HG03354 (cell line): ENCODE measurements around the gene BSN.

Experiments used
- ATAC-seq: cut with Tn5 transposase; IDR thresholded peaks from one replicate; pipeline ENCODE4 v1.9.1; 2021; ENCODE audit warnings: mild to moderate bottlenecking; ENCODE audit not compliant: unreplicated experiment, poor library complexity, severe bottlenecking

The BSN gene

DNA sequence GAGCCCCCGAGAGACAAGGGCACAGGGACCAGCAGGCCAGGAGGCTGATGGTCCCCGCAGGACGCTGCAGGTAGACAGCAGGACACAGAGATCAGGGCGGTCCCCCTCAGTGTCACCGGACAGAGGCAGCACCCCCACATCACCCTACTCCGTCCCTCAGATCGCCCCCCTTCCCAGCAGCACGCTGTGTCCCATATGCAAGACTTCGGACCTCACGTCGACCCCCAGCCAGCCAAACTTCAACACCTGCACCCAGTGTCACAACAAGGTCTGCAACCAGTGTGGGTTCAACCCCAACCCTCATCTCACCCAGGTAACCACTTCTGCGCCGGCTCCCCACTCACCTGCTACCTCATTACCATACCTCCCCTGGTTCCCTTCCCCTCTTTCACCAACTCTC lies 70.8 kb downstream of the BSN start:
- no peak for ATAC-seq

GRCh38 chr3:49626101-49626581 lies 71.9 kb downstream of the BSN start:
- ATAC-seq: no peak

DNA sequence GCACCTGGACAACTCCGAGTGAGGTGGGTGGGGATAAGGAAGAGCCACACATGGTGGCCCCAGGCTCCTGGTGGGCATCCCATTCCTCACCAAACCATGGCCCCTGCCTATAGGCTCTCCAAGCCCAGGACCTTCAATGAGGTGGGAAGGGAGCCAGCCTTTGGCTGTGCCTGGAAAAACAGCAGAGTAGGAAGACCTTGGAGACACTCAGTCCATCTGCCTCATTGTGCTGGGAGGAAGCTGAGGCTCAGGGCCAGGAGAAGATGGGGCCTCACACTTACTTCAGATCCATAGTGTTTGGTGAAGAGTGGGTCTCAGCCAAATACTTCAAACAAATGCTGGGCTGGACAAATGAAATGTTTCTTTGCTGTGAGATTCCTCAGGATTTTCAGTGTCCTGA lies 72.5 kb downstream of the BSN start:
- ATAC-seq: no peak

GRCh38 chr3:49627634-49628033 lies 73.4 kb downstream of the BSN start:
- ATAC-seq: no peak

GRCh38 chr3:49628249-49628648 lies 74.0 kb downstream of the BSN start:
- ATAC-seq: no peak

- ATAC-seq: no peak
Measured at GRCh38 chr3:49629451-49629850, 75.2 kb downstream of the BSN start.

DNA sequence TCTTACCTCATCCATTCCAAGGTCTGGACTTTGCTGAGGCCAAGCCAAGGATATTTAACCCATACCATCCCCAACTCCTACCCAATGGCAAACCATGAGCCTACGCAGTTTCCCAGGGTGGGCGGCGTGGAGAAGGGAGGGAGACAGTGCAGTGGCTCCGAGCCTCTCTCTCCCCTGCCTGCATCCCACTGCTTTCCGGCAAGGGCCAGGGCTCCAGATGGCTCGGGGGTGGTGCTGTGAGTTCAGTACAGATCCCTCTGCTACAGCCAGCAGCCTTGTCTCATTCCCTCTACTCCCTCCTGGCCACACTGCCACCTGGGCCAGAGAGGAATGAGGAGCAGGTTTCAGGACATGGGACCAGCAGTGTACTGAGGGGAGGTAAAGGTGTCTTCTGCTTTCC lies 75.6 kb downstream of the BSN start:
- no peak for ATAC-seq

- no peak for ATAC-seq
Measured at GRCh38 chr3:49630784-49631183, 76.5 kb downstream of the BSN start.

DNA sequence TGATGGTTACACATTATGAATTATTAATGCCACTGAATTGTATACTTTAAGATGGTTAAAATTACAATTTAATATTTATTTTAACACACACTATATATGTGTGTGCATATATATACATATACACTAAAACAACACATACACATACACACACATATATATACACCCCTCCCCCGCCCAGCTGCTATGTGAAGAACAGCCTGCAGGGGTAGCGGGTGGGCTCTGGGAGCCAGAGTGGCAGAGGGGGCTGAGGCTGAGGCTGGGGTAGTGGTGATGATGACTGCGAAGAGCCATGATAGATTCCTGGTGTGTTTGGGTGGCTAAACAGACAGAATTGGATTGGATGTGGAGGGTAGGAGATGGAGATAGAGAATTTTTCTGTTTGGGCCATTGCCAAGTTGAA lies 80.5 kb downstream of the BSN start:
- ATAC-seq: no peak

DNA sequence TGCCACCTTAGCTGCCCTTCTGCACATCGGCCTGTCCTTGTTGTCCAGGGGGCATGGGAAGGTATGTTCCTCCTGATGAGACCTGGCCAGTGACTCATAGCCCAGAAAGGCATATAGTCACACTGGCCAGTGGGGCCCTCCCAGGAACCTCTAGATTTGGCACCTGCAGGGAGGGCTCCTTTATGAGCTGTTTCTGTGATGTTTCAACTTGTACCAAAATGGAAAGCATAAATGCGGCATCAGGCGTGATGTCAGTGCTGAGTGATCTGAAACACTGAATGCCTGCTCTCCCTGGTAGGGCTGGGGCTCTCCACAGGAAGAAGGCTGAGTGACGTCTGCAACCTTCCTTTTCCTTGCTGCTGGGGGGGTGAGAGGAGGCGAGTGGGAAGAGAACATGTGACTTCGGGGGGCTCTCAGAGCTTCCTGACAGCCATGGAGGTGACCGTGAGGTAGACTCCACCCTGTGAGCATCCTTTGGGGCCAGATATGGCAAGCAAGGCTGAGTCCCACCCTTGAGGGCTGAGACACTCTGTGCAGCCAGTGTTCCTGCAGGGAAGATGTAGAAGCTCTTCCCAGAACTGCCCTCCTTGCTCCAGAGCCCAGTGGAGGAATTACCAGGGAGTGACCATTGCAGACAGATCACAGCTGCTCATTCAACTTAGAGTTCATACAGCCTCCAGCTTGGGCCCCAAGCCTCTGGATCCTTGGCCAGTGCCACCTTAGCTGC lies 82.8 kb downstream of the BSN start:
- no peak for ATAC-seq

GRCh38 chr3:49638445-49638844 lies 84.2 kb downstream of the BSN start:
- ATAC-seq: no peak

DNA sequence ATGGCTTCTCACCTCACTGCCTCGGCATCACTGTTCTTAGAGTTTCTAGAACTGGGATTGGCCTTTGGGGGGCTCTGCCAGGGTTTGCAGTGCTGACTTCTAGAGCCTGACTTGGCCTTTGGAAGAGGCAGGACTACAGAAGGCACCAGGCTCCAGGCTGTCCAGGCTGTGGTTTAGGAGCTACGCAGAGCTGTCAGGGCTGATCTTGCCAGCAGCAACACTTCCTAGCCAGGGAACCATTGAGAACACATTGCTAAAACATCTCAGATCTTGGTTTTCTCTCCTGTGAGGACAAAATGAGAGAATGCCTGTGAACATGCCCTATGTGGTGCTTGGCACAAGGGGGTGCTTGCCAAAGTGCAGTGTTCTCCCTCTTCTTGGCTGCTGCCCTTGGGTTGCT lies 85.3 kb downstream of the BSN start:
- ATAC-seq: no peak

- no peak for ATAC-seq
Measured at GRCh38 chr3:49641292-49641691, 87.0 kb downstream of the BSN start.

GRCh38 chr3:49641921-49642707 lies 87.8 kb downstream of the BSN start:
- no peak for ATAC-seq

DNA sequence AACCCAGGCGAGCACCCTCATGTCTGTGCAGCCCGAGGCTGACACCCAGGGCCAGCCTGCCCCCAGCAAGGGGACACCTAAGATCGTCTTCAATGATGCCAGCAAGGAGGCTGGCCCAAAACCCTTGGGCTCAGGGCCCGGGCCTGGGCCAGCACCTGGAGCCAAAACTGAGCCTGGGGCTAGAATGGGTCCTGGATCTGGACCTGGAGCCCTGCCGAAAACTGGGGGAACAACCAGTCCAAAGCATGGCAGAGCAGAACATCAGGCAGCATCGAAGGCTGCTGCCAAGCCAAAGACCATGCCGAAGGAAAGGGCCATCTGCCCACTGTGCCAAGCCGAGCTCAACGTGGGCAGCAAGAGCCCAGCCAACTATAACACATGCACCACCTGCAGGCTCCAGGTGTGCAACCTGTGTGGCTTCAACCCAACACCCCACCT lies 88.5 kb downstream of the BSN start:
- no peak for ATAC-seq

DNA sequence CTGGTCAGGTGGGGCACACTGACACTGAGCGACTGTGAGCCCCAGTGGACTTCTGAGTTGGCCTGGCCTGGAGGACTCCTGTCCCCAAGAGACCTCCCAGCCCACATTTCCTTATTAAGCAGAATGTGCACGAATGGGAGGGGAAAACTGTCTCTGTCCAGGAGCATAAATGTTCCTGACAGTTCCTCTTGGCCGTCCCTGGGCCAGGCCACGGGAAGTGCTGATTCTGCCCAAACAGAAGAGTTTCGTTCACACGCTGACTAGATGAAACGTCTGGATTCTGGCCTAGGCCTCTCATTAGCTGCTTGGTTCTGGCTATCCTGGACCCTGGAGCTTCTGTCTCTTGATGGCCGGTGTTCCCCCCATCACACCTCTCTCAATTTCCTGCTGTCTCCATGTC lies 90.4 kb downstream of the BSN start:
- no peak for ATAC-seq

GRCh38 chr3:49646236-49646635 lies 92.0 kb downstream of the BSN start:
- ATAC-seq: no peak

- no peak for ATAC-seq
Measured at GRCh38 chr3:49647741-49648140, 93.5 kb downstream of the BSN start.

- ATAC-seq: no peak
Measured at GRCh38 chr3:49648354-49649019, 94.2 kb downstream of the BSN start.

DNA sequence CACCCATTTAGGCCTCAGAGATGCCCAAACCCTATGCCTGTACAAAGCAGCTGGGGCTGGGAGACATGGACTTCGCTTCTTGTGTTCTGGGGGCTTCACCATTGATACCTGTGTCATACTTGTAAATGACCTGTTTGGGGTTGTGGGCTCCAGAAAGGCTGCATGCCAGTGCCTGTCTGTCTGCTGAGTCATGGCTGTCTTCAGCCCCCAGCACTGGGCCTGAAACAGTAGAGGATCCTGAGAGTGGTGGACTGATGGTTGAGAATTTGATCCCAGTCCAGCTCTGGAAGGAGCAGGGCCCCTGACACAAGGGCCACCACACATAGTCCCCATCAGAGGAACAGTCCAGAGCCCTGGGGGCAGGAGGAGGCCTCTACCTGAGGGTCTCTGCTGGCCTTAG lies 95.3 kb downstream of the BSN start:
- ATAC-seq: no peak

- ATAC-seq: no peak
Measured at GRCh38 chr3:49650177-49650576, 95.9 kb downstream of the BSN start.
